NT2/D1 (cell line): ENCODE data around the gene GPSM3.

Experiments
- SUZ12 ChIP-seq: IDR thresholded peaks from 2 replicates; pipeline ENCODE4 v1.6.1; 2011; ENCODE audit not compliant: insufficient read length, insufficient read depth; ENCODE audit errors: extremely low read depth
- YY1 ChIP-seq: IDR thresholded peaks from 2 replicates; pipeline ENCODE4 v1.6.1; 2011; ENCODE audit not compliant: insufficient read length, insufficient read depth
- ZNF274 ChIP-seq: IDR thresholded peaks from 2 replicates; pipeline ENCODE4 v1.6.1; 2011; ENCODE audit warnings: mild to moderate bottlenecking, low read depth, low read length

GRCh38 chr6:32194388-32194787, 1.9 kb upstream of the GPSM3 start:
- no peak for TF ChIP-seq YY1
- no peak for TF ChIP-seq ZNF274
- TF ChIP-seq SUZ12 = no peak
